Measurements from ENCODE around the gene YBX2.

- TF ChIP-seq CTCF (conservative IDR thresholded peaks at IDR 0.05 in 1 of 2, IDR thresholded peaks at IDR 0.05 in 1 of 2; ENCODE audit: low read depth in 1 of 2, low read length in 2 of 2), result no peak
- TF ChIP-seq EZH2 (IDR thresholded peaks at IDR 0.05; ENCODE audit: low read length, missing control alignments), result no peak
These were observed 2.2 kb downstream of the YBX2 start for GRCh38 chr17:7292194-7292593.

Measured in fibroblast of lung (primary cell).